Endothelial cell of umbilical vein (primary cell): Measurements from ENCODE around the gene C15orf40. TPM values are rescaled to one million over a fixed set of nuclear protein-coding genes. Genes with fewer than 3 reads are reported as not detected.

ENCODE experiments used
- BruUV-seq: library from RNA; stranded (reverse); fragments of 400-500 nt; replicated peaks from 2 replicates; lab custom pipeline; 2021; lab: Mats Ljungman, UMichigan
- CTCF ChIA-PET: fragments of 300-600, 350-600 bp; sonication (Branson Sonifier 250); formaldehyde crosslinking; loops from one replicate; lab custom pipeline; 2021; ENCODE audit warnings: antibody characterized with exemption, inconsistent platforms; lab: Charles Lee
- POLR2A ChIA-PET: fragments of 300-600, 350-600 bp; sonication (Branson Sonifier 250); formaldehyde crosslinking; loops from one replicate; lab custom pipeline; 2021; ENCODE audit warnings: antibody characterized with exemption, inconsistent platforms; lab: Charles Lee
- DNase-seq: peaks from one replicate; pipeline ENCODE4 v3.0.0-alpha.2; 2011; ENCODE audit warnings: low read depth, low spot score
- FAIRE-seq: peaks from 2 replicates; lab custom pipeline; 2011; peaks lifted over from hg19 to GRCh38; lab: Jason Lieb, UNC
- H2AFZ ChIP-seq: 2 replicates; pipeline ENCODE4 v1.6.0; 2012; ENCODE audit warnings: low read depth, low read length, control low read depth, inconsistent platforms
- H3K27ac ChIP-seq: 2 replicates; pipeline ENCODE4 v1.5.1; 2011; ENCODE audit warnings: low read depth, mild to moderate bottlenecking, control low read depth, low read length, moderate library complexity; ENCODE audit not compliant: insufficient read depth
- H3K27me3 ChIP-seq, 2 experiments: 2 replicates each; pipeline versions ENCODE4 v1.6.0 to v1.6.1; 2011; ENCODE audit warnings: low read length in 2 of 2, mixed read lengths in 1 of 2; ENCODE audit not compliant: control insufficient read depth in 2 of 2, insufficient read depth in 2 of 2
- H3K36me3 ChIP-seq, 2 experiments: 2 replicates in 1 of 2; 3 replicates in 1 of 2; pipeline ENCODE4 v1.5.1; 2011; ENCODE audit warnings: low read length in 2 of 2, mild to moderate bottlenecking in 1 of 2, moderate library complexity in 1 of 2; ENCODE audit not compliant: control insufficient read depth in 2 of 2, insufficient read depth in 2 of 2; ENCODE audit errors: extremely low read depth in 1 of 2
- H3K4me1 ChIP-seq: 3 replicates; pipeline ENCODE4 v1.5.1; 2011; ENCODE audit warnings: mild to moderate bottlenecking, low read length; ENCODE audit not compliant: control insufficient read depth, insufficient read depth; ENCODE audit errors: extremely low read depth
- H3K4me2 ChIP-seq: 2 replicates; pipeline ENCODE4 v1.6.1; 2011; ENCODE audit warnings: low read length, control low read depth, mixed read lengths; ENCODE audit not compliant: insufficient read depth
- H3K4me3 ChIP-seq, 3 experiments: fragments of 200-600 bp in 1 of 3; sonication (generic), shearing (Covaris generic) in 1 of 3; replicated peaks in 1 of 3; 2 replicates each; pipeline ENCODE4 v1.5.1; 2011 to 2016; ENCODE audit warnings: control low read depth in 3 of 3, low read length in 3 of 3, mild to moderate bottlenecking in 2 of 3, inconsistent platforms in 1 of 3, low read depth in 1 of 3, moderate library complexity in 1 of 3; ENCODE audit not compliant: insufficient read depth in 1 of 3
- H3K79me2 ChIP-seq: 2 replicates; pipeline ENCODE4 v1.6.0; 2012; ENCODE audit warnings: low read length, inconsistent platforms; ENCODE audit not compliant: control insufficient read depth, insufficient read depth
- H3K9ac ChIP-seq: replicated peaks from 2 replicates; pipeline ENCODE3; 2011; ENCODE audit warnings: low read length, control low read depth; ENCODE audit not compliant: insufficient read depth; ENCODE audit errors: extremely low read depth
- H3K9me1 ChIP-seq: replicated peaks from 3 replicates; pipeline ENCODE4 v1.6.0; 2011; ENCODE audit warnings: mild to moderate bottlenecking, low read length; ENCODE audit not compliant: control insufficient read depth, insufficient read depth; ENCODE audit errors: extremely low read depth
- H3K9me3 ChIP-seq: replicated peaks from 2 replicates; pipeline ENCODE4 v1.5.1; 2012; ENCODE audit warnings: low read length, inconsistent platforms; ENCODE audit not compliant: control insufficient read depth, insufficient read depth
- H4K20me1 ChIP-seq: replicated peaks from 2 replicates; pipeline ENCODE3; 2011; ENCODE audit warnings: mild to moderate bottlenecking, low read length; ENCODE audit not compliant: control insufficient read depth, insufficient read depth; ENCODE audit errors: extremely low read depth
- EZH2 ChIP-seq: IDR thresholded peaks from 2 replicates; pipeline ENCODE4 v1.6.1; 2012; ENCODE audit warnings: borderline replicate concordance, low read depth, mild to moderate bottlenecking, moderate library complexity, low read length, inconsistent platforms; ENCODE audit not compliant: severe bottlenecking
- FOS ChIP-seq: IDR thresholded peaks from 2 replicates; pipeline ENCODE4 v1.6.1; 2011; ENCODE audit warnings: mild to moderate bottlenecking, low read length, moderate library complexity, borderline replicate concordance; ENCODE audit not compliant: insufficient read depth
- GATA2 ChIP-seq: IDR thresholded peaks from 2 replicates; pipeline ENCODE4 v1.7.0; 2011; ENCODE audit warnings: low read depth, mild to moderate bottlenecking, moderate library complexity, mixed read lengths, low read length; ENCODE audit not compliant: insufficient read length, insufficient read depth
- JUN ChIP-seq: IDR thresholded peaks from 2 replicates; pipeline ENCODE4 v1.6.1; 2011; ENCODE audit warnings: borderline replicate concordance, low read depth; ENCODE audit not compliant: insufficient read length, insufficient read depth
- MAX ChIP-seq: IDR thresholded peaks from 2 replicates; pipeline ENCODE4 v1.6.1; 2011; ENCODE audit not compliant: insufficient read depth, insufficient read length
- MYC ChIP-seq: IDR thresholded peaks from one replicate; pipeline ENCODE4 v1.6.1; 2011; ENCODE audit warnings: mild to moderate bottlenecking, low read depth, low read length
- POLR2A ChIP-seq: IDR thresholded peaks from 2 replicates; pipeline ENCODE4 v1.6.1; 2012; ENCODE audit warnings: low read depth, mild to moderate bottlenecking, control low read depth, low read length
- dilution Hi-C: fragments of 300-500 bp; cut with MboI; formaldehyde crosslinking; loops from one replicate; pipeline ENCODE4 v1.15.0; 2019; ENCODE audit warnings: low sequenced_read_pairs; ENCODE audit not compliant: extremely low pct_ligation_motif_present
- intact Hi-C: fragments of 100-400 bp; cut with micrococcal nuclease; formaldehyde crosslinking; loops from one replicate; pipeline ENCODE4 v1.10.0; 2022
- polyA plus RNA-seq, 4 experiments: library from polyadenylated mRNA; depleted of rRNA in 3 of 4; stranded (reverse) in 3 of 4; unstranded in 1 of 4; fragments of >200 nt; gene quantifications; 2 replicates each; pipeline versions ENCODE4 v1.2.1 to v1.2.3, GENCODE V29; 2011 to 2012; ENCODE audit warnings: missing spikeins in 1 of 4
- total RNA-seq: library from RNA; stranded (reverse); gene quantifications from 2 replicates; pipeline ENCODE4 v1.2.3, GENCODE V29; 2021
- TF ChIP-seq, protein P1 (sequence below), 2 donors: IDR thresholded peaks; 1 replicate in 1 of 2; 2 replicates in 1 of 2; pipeline ENCODE4 v1.5.1; 2011; ENCODE audit warnings: low read length in 2 of 2, mild to moderate bottlenecking in 2 of 2, moderate library complexity in 2 of 2, control low read depth in 1 of 2, inconsistent platforms in 1 of 2, low read depth in 1 of 2; ENCODE audit not compliant: insufficient read depth in 1 of 2; ENCODE audit errors: extremely low read depth in 1 of 2

Gene C15orf40
- total and polyA plus RNA-seq, 2 donors (not counting 3 experiments of a cell fraction or from before 2014, with no cell fraction given) = 15.4 to 27.9 TPM

DNA sequence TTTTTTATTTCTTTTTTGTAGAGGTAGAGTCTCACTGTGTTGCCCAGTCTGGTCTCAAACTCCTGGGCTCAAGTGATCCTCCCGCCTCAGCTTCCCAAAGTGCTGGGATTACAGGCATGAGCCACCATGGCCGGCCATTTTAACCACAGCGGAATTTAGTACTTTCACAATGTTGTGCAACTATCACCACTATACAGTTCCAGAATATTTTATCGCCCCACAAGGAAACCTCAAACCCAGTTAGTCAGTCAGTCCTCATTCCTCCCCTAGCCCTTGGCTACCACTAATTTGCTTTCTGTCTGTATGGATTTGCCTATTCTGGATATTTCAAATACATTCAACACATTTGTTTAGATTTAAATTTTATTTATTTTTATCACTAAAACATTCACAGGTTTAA is 43.4 kb downstream of the C15orf40 start:
- H3K27me3 ChIP-seq = peaks cover 1 to 9% of the 10 kb centered on the region in 2 experiments
- dilution Hi-C loops (no loop called here), intact Hi-C loops (no loop called here)
- no peak for TF ChIP-seq JUN
- DNase-seq (no peak), FAIRE-seq (no peak)
- no peak overlapping the region for H3K9ac ChIP-seq
- no peaks in the 10 kb centered on the region for H3K4me1 ChIP-seq
- no peak overlapping the region for H2AFZ ChIP-seq
- H3K4me2 ChIP-seq = no peak overlapping the region
- H3K27ac ChIP-seq = no peak overlapping the region
- H3K36me3 ChIP-seq = no peaks in the 10 kb centered on the region
- no TSS peak for BruUV-seq
- ChIA-PET CTCF (no interaction called here), POLR2A (no interaction called here)
- H3K79me2 ChIP-seq = no peaks in the 10 kb centered on the region
- H3K4me3 ChIP-seq = no peak overlapping the region
- no peaks in the 10 kb centered on the region for H3K9me1 ChIP-seq
- H4K20me1 ChIP-seq = no peaks in the 10 kb centered on the region
- no peaks in the 10 kb centered on the region for H3K9me3 ChIP-seq

DNA sequence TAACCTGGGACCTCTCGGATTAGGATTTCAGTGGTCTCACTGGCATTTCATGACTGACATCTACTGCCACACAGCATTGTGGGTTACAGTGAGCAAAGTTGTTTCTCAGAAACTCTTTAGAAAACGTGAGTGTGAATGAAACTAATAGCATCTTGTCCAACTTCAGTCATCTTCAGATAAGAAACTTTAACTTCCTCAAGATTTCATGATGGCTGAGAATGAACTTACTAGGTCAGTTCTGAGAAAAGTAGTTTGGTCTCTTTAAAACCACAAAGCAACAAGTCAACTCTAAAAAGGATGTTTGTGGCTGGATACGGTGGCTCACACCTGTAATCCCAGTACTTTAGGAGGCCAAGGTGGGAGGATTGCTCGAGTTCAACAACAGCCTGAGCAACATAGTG is 44.8 kb downstream of the C15orf40 start:
- H3K4me3 ChIP-seq = no peak overlapping the region
- CTCF ChIA-PET = no interaction called here
- H3K9ac ChIP-seq = no peak overlapping the region
- peaks cover 1 to 9% of the 10 kb centered on the region in 2 experiments for H3K27me3 ChIP-seq
- DNase-seq = no peak
- H3K9me1 ChIP-seq = no peaks in the 10 kb centered on the region
- no peaks in the 10 kb centered on the region for H4K20me1 ChIP-seq
- no peaks in the 10 kb centered on the region for H3K79me2 ChIP-seq
- no peak overlapping the region for H2AFZ ChIP-seq
- FAIRE-seq = no peak
- no TSS peak for BruUV-seq
- H3K27ac ChIP-seq = no peak overlapping the region
- no peaks in the 10 kb centered on the region for H3K36me3 ChIP-seq
- POLR2A ChIA-PET = no interaction called here
- no peaks in the 10 kb centered on the region for H3K4me1 ChIP-seq
- no peak for TF ChIP-seq POLR2A
- TF ChIP-seq MAX = no peak
- TF ChIP-seq, protein P1, sequence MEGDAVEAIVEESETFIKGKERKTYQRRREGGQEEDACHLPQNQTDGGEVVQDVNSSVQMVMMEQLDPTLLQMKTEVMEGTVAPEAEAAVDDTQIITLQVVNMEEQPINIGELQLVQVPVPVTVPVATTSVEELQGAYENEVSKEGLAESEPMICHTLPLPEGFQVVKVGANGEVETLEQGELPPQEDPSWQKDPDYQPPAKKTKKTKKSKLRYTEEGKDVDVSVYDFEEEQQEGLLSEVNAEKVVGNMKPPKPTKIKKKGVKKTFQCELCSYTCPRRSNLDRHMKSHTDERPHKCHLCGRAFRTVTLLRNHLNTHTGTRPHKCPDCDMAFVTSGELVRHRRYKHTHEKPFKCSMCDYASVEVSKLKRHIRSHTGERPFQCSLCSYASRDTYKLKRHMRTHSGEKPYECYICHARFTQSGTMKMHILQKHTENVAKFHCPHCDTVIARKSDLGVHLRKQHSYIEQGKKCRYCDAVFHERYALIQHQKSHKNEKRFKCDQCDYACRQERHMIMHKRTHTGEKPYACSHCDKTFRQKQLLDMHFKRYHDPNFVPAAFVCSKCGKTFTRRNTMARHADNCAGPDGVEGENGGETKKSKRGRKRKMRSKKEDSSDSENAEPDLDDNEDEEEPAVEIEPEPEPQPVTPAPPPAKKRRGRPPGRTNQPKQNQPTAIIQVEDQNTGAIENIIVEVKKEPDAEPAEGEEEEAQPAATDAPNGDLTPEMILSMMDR (IDR thresholded peaks at IDR 0.05; ENCODE audit: extremely low read depth in 1 of 2, insufficient read depth in 1 of 2, low read depth in 1 of 2, low read length in 2 of 2) = no peak
- no peak for TF ChIP-seq GATA2
- no peak for TF ChIP-seq EZH2
- TF ChIP-seq MYC = no peak
- no peak for TF ChIP-seq FOS
- TF ChIP-seq JUN = no peak
- H3K9me3 ChIP-seq = no peaks in the 10 kb centered on the region
- H3K4me2 ChIP-seq = no peak overlapping the region
- dilution Hi-C loops = no loop called here
- intact Hi-C loops = no loop called here
